CD4-positive, CD25-positive, alpha-beta regulatory T cell (primary cell): ENCODE results near the gene NAXD. TPM values are rescaled to one million over a fixed set of nuclear protein-coding genes. Genes with fewer than 3 reads are reported as not detected.
A peak's percentile ranks its signal among the peaks of the same experiment; 100 is the strongest.
"Not testable (repeated sequence)": the region's sequence is repeated elsewhere in the genome, so short reads cannot be mapped to it uniquely, and the experiment has no call there.

Experiments used
- ATAC-seq, 2 donors: fragments of 150-1000 bp; cut with Tn5 transposase; one replicate each; pipeline ENCODE4 v1.10.0; 2021; ENCODE audit warnings: low read depth in 2 of 2, moderate number of reproducible peaks in 2 of 2, moderate library complexity in 1 of 2
- DNase-seq, 3 donors: peaks; one replicate each; pipeline versions ENCODE4 v3.0.0 to v3.0.0-alpha.2; 2012 to 2022; ENCODE audit warnings: mixed read lengths in 1 of 3
- H3K27ac ChIP-seq: one replicate; pipeline ENCODE4 v1.7.0; 2013; ENCODE audit warnings: mild to moderate bottlenecking, low read length; ENCODE audit not compliant: insufficient read depth, poor library complexity, severe bottlenecking
- H3K27me3 ChIP-seq: one replicate; pipeline ENCODE4 v1.7.0; 2013; ENCODE audit warnings: low read length; ENCODE audit not compliant: control insufficient read depth, insufficient read depth
- H3K36me3 ChIP-seq: one replicate; pipeline ENCODE4 v1.7.0; 2013; ENCODE audit warnings: mild to moderate bottlenecking, low read length, moderate library complexity; ENCODE audit not compliant: control insufficient read depth, insufficient read depth
- H3K4me1 ChIP-seq: 2 replicates; pipeline ENCODE4 v1.7.0; 2013; ENCODE audit warnings: mild to moderate bottlenecking, low read length; ENCODE audit not compliant: insufficient read depth, control insufficient read depth, poor library complexity, severe bottlenecking
- H3K4me3 ChIP-seq: one replicate; pipeline ENCODE4 v1.7.0; 2013; ENCODE audit warnings: low read depth, mild to moderate bottlenecking, low read length, moderate library complexity
- H3K9me3 ChIP-seq, 2 experiments: 1 replicate in 1 of 2; 2 replicates in 1 of 2; pipeline ENCODE4 v1.7.0; 2013; ENCODE audit warnings: low read length in 2 of 2, mild to moderate bottlenecking in 1 of 2, moderate library complexity in 1 of 2; ENCODE audit not compliant: control insufficient read depth in 2 of 2
- H3K27ac Mint-ChIP-seq, 3 donors: one replicate each; pipeline ENCODE4 v1.8.0; 2020 to 2022; ENCODE audit warnings: mild to moderate bottlenecking in 3 of 3, mixed read lengths in 3 of 3, moderate library complexity in 2 of 3
- H3K27me3 Mint-ChIP-seq: one replicate; pipeline ENCODE4 v1.8.0; 2022; ENCODE audit warnings: mild to moderate bottlenecking, mixed read lengths
- H3K36me3 Mint-ChIP-seq: one replicate; pipeline ENCODE4 v1.8.0; 2020; ENCODE audit warnings: mixed read lengths
- H3K4me1 Mint-ChIP-seq, 4 donors: one replicate each; pipeline ENCODE4 v1.8.0; 2020 to 2022; ENCODE audit warnings: mixed read lengths in 4 of 4, mild to moderate bottlenecking in 1 of 4
- H3K4me3 Mint-ChIP-seq, 4 donors: one replicate each; pipeline ENCODE4 v1.8.0; 2020 to 2022; ENCODE audit warnings: mild to moderate bottlenecking in 4 of 4, mixed read lengths in 4 of 4, moderate library complexity in 3 of 4
- H3K9me3 Mint-ChIP-seq, 7 donors: one replicate each; pipeline ENCODE4 v1.8.0; 2020 to 2022; ENCODE audit warnings: mixed read lengths in 7 of 7, mild to moderate bottlenecking in 3 of 7, moderate library complexity in 2 of 7
- polyA plus RNA-seq, 4 donors: library from polyadenylated mRNA; unstranded; fragments of 300-500 nt; fragmentation: Illumina TruSeq; gene quantifications; one replicate each; pipeline ENCODE4 v1.2.3, GENCODE V29; 2021
- total RNA-seq: library from RNA; stranded (reverse); gene quantifications from one replicate; pipeline ENCODE4 v1.2.3, GENCODE V29; 2022

NAXD gene
- total and polyA plus RNA-seq, 5 donors from 2014 or later: 20.8 to 28.2 (median 24.4) TPM

DNA sequence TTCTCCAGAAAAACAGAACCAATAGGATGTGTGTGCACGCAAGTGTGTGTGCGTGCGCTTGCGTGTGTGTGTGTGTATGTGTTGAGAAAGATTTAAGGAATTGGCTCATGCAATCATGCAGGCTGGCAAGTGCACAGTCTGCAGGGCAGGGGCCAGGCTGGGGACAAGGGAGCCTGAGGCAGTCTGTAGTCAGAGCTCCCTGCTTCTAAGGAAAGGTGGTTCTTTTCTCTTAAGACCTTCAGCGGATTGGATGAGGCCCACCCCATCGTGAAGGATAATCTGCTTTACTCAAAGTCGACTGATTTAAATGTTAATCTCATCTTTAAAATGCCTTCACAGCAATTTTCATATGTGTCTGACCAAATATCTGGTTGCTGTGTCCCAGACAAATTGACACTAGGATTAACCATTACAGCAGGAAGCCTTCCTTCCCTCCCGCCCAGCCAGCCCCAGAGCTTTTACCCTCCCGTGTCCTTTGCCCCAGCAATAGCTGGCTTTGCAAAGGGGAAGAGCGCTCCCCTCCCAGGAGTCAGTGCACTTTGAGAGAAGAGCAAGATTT is 15.0 kb upstream of the NAXD start:
- Mint-ChIP-seq H3K4me3 (no peak overlapping the region), H3K36me3 (no peaks in the 10 kb centered on the region), H3K27me3 (peaks cover 5% of the 10 kb centered on the region), H3K4me1 (no peaks in the 10 kb centered on the region), H3K9me3 (no peaks in the 10 kb centered on the region), H3K27ac (no peak overlapping the region)
- Histone ChIP-seq H3K9me3 (no peaks in the 10 kb centered on the region), H3K36me3 (no peaks in the 10 kb centered on the region), H3K27me3 (peaks cover 4% of the 10 kb centered on the region), H3K27ac (no peak overlapping the region), H3K4me3 (no peak overlapping the region), H3K4me1 (no peaks in the 10 kb centered on the region)
- ATAC-seq: no peak
- no peak for DNase-seq

DNA sequence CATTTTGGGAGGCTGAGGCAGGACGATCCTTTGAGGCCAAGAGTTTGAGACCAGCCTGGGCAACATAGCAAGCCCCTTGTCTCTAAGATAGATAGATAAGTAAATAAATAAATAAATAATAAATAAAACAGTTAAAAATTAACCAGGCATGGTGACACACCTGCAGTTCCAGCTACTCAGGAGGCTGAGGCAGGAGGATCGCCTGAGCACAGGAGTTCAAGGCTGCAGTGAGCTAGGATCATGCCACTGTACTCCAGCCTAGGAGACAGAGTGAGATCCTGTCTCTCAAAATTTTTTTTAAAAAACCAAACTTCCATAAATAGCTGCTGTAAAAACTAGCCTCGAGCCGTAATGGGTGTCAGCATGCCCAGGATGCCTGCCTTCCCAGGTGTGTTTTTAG is 14.4 kb upstream of the NAXD start:
- no peak for DNase-seq
- Histone ChIP-seq H3K27me3 (peaks cover 4% of the 10 kb centered on the region), H3K4me1 (no peaks in the 10 kb centered on the region), H3K27ac (no peak overlapping the region), H3K4me3 (no peak overlapping the region), H3K9me3 (no peaks in the 10 kb centered on the region), H3K36me3 (no peaks in the 10 kb centered on the region)
- ATAC-seq: no peak
- Mint-ChIP-seq H3K27ac (no peak overlapping the region), H3K27me3 (peaks cover 5% of the 10 kb centered on the region), H3K9me3 (no peaks in the 10 kb centered on the region), H3K4me3 (no peak overlapping the region), H3K36me3 (no peaks in the 10 kb centered on the region), H3K4me1 (no peaks in the 10 kb centered on the region)

DNA sequence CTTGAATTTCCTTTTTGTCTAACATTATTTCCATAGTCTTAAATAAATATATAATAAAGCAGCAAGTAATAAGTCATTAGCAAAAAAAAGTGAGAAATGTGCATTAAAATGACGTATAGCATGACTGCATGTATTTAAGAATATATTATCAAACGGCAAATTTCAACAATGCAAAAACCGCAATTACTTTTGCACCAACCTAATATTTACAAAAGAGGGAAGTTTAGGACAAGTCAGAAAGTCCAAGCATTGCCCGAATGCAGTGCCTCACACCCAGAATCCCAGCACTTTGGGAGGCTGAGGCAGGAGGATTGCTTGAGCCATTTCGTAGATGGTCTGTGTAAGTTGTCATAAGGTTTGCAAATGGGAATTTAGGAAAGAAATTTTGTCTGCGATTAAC is 10.2 kb upstream of the NAXD start:
- H3K27me3 Mint-ChIP-seq: peaks cover 7% of the 10 kb centered on the region
- ATAC-seq (no peak), DNase-seq (no peak)
- no peak overlapping the region for H3K4me3 ChIP-seq
- peaks cover 0 to 4% (median 0%) of the 10 kb centered on the region in 4 donors for H3K4me1 Mint-ChIP-seq
- no peak overlapping the region for H3K27ac ChIP-seq
- H3K36me3 ChIP-seq: no peaks in the 10 kb centered on the region
- no peaks in the 10 kb centered on the region for H3K9me3 Mint-ChIP-seq
- no peak overlapping the region for H3K27ac Mint-ChIP-seq
- no peaks in the 10 kb centered on the region for H3K9me3 ChIP-seq
- peaks cover 4% of the 10 kb centered on the region for H3K27me3 ChIP-seq
- H3K4me1 ChIP-seq: no peaks in the 10 kb centered on the region
- H3K36me3 Mint-ChIP-seq: no peaks in the 10 kb centered on the region
- no peak overlapping the region for H3K4me3 Mint-ChIP-seq

DNA sequence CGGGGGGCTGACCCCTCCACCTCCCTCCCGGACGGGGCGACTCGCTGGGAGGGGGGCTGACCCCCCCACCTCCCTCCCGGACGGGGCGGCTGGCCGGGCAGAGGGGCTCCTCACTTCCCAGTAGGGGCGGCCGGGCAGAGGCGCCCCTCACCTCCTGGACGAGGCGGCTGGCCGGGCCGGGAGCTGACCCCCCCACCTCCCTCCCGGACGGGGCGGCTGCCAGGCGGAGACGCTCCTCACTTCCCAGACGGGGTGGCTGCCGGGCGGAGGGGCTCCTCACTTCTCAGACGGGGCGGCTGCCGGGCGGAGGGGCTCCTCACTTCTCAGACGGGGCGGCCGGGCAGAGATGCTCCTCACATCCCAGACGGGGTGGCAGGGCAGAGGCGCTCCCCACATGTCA is 9.1 kb upstream of the NAXD start:
- not testable (repeated sequence) for H3K9me3 ChIP-seq, H3K27me3 ChIP-seq, H3K36me3 ChIP-seq, H3K27me3 Mint-ChIP-seq, ATAC-seq, H3K36me3 Mint-ChIP-seq, H3K4me3 Mint-ChIP-seq, H3K27ac ChIP-seq, DNase-seq, H3K9me3 Mint-ChIP-seq, H3K4me1 ChIP-seq, H3K4me1 Mint-ChIP-seq, H3K4me3 ChIP-seq, H3K27ac Mint-ChIP-seq

DNA sequence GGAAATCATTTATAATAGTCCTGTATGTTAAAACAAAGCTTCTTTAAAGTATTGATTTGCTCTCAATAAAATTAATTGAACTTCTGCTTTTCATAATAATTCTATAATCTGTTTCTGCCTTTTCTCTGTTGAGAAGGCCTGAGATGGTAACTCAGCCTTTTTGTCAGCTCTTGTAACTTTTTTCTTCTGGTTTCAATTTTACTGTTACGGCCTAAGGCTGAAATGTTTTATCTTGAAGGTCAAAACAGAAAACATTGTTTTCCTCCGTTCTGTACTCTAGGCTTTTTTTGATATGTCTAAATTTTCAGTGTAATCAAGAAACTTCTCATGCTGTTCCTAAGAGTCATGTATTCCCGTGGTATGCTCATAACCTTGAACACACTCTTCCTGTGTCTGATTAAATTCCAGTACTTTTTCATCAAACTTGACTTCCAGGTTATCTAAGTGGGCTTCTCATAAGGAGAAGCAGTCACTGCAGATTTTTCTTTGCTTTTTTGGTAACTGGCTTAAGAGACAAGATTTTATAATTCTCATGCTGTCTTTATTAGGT is 7.6 kb upstream of the NAXD start:
- H3K36me3 Mint-ChIP-seq: no peaks in the 10 kb centered on the region
- no peak overlapping the region for H3K27ac Mint-ChIP-seq
- peaks cover 0 to 4% (median 1%) of the 10 kb centered on the region in 4 donors for H3K4me1 Mint-ChIP-seq

DNA sequence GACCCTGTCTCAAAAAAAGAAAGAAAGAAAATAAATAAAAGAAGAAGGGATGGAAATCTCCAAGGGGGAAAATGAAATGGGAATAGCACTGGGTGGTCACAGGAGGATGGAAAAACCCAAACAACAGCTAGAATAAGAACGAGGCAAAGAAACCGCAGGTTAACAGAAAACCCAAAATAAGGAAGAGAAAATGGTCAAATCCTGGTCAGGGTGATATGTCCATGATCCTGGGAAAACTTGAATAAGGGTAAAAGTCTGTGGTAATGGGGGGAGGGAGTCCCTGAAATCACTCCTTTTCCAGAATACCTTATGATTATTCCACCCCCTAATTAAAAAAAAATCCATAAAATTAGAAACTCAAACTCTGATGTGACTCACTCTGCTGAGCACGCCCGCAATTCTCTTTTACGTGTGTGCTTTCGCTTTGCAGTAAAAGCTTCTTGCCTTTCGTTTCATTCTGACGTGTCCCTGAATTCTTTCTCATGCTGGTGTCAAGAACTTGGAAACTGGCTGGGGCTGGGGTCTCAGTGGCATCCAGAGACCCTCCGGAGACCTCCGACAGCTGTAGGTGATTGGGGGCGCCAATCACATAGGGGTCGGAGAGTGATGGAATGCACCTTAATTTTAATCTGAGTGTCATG is 4.3 kb upstream of the NAXD start:
- no peak for ATAC-seq
- Mint-ChIP-seq H3K4me3 (peak overlapping the region in 3 of 4 donors; percentile 27 to 51 (median 40)), H3K27me3 (peaks cover 7% of the 10 kb centered on the region), H3K27ac (peak overlapping the region in 1 of 3 donors; percentile 51), H3K36me3 (no peaks in the 10 kb centered on the region), H3K4me1 (peaks cover 0 to 17% (median 6%) of the 10 kb centered on the region in 4 donors), H3K9me3 (peaks cover 0 to 4% (median 2%) of the 10 kb centered on the region in 7 donors)
- H3K27me3 ChIP-seq: no peaks in the 10 kb centered on the region
- H3K4me3 ChIP-seq: peak overlapping the region; percentile 55
- no peaks in the 10 kb centered on the region for H3K9me3 ChIP-seq
- no peaks in the 10 kb centered on the region for H3K36me3 ChIP-seq
- H3K27ac ChIP-seq: no peak overlapping the region
- DNase-seq: peak in 1 of 3 donors; percentile 35
- H3K4me1 ChIP-seq: peaks cover under 1% of the 10 kb centered on the region

More for the DNA sequence above, 7.6 kb upstream of the NAXD start:
- Histone ChIP-seq H3K9me3 (no peaks in the 10 kb centered on the region), H3K27me3 (no peaks in the 10 kb centered on the region), H3K4me3 (no peak overlapping the region), H3K27ac (no peak overlapping the region), H3K36me3 (no peaks in the 10 kb centered on the region), H3K4me1 (no peaks in the 10 kb centered on the region)
- Mint-ChIP-seq H3K4me3 (no peak overlapping the region), H3K27me3 (peaks cover 7% of the 10 kb centered on the region), H3K9me3 (no peaks in the 10 kb centered on the region)
- no peak for DNase-seq
- ATAC-seq: no peak

DNA sequence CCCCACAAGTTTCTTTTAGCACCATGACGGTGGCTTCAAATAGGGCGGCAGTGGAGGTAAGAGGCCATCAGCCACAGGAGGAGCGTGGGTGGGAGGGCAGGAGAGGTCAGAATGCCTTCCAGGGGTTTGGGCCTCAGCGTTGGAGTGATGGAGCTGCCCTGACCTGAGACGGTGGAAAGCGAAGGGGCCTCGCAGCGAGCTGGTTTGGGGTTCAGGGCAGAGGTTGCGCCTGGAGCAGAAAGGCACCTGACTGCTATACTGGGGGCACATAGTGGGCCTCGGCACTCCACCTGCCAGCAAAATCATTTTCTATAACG is 382 bp upstream of the NAXD start:
- DNase-seq: no peak
- no peaks in the 10 kb centered on the region for H3K36me3 ChIP-seq
- H3K4me1 Mint-ChIP-seq: peaks cover 13 to 44% (median 29%) of the 10 kb centered on the region in 4 donors

More for the DNA sequence above, 382 bp upstream of the NAXD start:
- H3K4me3 Mint-ChIP-seq: peak overlapping the region; percentile 87 to 96 (median 92)
- H3K4me1 ChIP-seq: peaks cover 21% of the 10 kb centered on the region
- no peaks in the 10 kb centered on the region for H3K27me3 ChIP-seq
- H3K27ac ChIP-seq: no peak overlapping the region
- peak overlapping the region; percentile 82 to 94 (median 93) for H3K27ac Mint-ChIP-seq
- H3K27me3 Mint-ChIP-seq: peaks cover 5% of the 10 kb centered on the region
- H3K36me3 Mint-ChIP-seq: no peaks in the 10 kb centered on the region
- peaks cover 0 to 4% (median 2%) of the 10 kb centered on the region in 7 donors for H3K9me3 Mint-ChIP-seq
- H3K9me3 ChIP-seq: no peaks in the 10 kb centered on the region
- peak overlapping the region; percentile 41 for H3K4me3 ChIP-seq
- ATAC-seq: no peak
